ACHN (cell line): ENCODE measurements around the gene PDZD4.

Source experiments
- DNase-seq: peaks from one replicate; pipeline ENCODE4 v3.0.0-alpha.2; 2015
- in situ Hi-C: cut with HindIII; loops from 2 replicates; pipeline ENCODE4 v1.10.0; 2017; ENCODE audit warnings: low sequenced_read_pairs, low pct_ligation_motif_present, low pct_unique_long_range_greater_than_20kb

PDZD4 gene

GRCh38 chrX:153869473-153870287 is 39.3 kb upstream of the PDZD4 start:
- in situ Hi-C loops: no loop called here
- DNase-seq: no peak

DNA sequence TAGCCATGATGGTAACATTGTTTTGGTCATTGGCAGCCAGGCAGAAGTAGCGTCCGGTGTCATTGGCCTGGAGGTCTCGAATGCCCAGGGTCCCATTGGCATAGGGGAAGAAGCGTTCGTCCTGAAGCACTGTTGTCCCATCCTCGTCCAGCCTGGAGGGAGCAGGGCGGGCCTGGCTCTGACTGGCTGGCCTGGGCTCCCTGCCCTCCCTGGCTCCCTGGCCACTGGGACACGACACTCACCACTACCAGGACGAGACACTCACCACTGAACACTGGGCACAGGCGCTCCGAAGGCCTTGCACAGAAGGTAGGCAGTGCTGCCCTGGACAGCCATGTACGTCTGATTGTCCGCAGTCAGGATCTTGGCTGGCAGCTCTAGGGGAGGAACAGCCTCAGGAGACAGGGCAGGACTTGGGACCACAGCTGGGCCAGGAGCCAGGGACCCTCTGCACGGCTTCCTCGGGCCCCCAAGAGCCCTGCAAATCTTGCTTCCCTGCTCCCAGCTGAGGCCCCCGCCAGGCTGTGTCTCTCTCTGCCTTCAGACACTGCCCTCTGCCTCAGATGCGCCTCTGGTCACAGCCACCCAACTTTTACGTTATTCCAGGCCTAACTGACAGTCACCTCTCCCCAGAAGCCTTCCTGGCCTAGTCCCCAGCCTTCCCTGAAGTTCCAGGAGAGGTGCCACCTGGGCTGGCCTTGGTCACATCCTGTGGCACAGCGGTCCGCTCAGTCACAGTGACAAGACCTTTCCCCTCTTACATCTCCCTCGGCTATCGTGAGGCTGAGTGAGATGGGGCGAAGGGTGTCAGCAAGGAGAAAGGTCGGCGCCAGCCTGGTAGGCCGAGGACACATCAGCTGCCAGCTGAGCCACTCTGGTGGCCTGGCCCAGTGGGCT is 38.5 kb upstream of the PDZD4 start:
- in situ Hi-C loops: no loop called here
- no peak for DNase-seq

DNA sequence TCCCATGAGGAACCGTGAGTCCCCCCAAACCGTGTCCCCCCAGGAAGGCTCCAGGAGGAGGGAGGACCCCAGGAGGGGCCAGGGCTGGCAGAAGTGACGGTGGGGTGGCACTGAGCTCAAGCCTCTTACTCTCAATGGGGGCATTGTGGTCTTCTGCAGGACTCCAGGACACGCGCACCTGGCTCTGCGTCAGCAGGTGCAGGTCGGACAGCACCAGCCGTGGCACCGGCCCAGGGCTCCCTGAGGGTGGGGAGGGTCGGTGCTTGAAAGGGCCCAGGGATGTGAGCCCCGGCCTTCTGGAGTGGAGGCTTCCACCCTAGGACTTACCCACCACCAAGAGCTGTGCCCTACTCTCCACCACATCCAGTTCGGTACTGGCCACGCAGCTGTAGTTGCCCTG is 37.3 kb upstream of the PDZD4 start:
- DNase-seq: no peak
- in situ Hi-C loops: no loop called here

DNA sequence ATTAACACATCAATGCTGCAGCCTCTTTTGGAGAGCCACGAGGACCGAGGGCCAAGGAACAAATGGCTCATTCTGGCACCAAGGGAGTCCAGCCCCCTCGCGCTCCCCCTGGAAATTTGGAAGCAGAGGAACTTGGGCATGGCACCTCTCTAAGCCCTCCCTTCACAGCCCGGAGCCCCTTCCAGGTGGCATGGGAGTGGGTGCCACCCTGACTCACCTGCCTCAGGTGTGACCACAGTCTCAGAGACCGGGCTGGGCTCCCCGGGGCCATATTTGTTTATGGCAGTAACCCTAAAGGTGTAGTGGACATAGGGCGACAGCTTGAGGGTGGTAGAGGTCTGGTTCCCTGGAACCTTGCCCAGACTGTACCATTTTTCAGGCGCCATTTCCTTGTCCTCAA is 36.8 kb upstream of the PDZD4 start:
- DNase-seq: no peak
- in situ Hi-C loops: no loop called here

GRCh38 chrX:153866302-153867019 is 36.1 kb upstream of the PDZD4 start:
- no peak for DNase-seq
- in situ Hi-C loops: no loop called here

DNA sequence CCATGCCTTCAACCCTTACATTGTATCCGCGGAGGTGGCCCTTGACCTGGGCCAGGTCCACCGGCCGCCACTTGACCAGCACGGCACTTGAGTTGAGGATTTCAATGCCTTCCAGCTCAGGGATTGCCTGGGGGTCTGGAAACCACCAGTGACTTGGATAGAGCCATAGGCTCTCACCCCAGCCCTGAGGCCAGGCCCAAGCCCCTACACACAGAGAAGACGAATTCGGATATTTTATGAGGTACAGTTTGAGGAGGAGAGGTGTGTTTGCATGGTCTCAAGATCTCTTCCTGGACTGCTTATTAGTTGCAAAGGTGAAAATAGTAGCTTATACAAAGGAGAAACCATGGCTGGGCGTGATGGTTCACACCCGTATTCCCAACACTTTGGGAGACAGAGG is 35.3 kb upstream of the PDZD4 start:
- no peak for DNase-seq
- in situ Hi-C loops: no loop called here

- in situ Hi-C loops: no loop called here
- DNase-seq: no peak
Measured at GRCh38 chrX:153865321-153865580, 34.9 kb upstream of the PDZD4 start.

DNA sequence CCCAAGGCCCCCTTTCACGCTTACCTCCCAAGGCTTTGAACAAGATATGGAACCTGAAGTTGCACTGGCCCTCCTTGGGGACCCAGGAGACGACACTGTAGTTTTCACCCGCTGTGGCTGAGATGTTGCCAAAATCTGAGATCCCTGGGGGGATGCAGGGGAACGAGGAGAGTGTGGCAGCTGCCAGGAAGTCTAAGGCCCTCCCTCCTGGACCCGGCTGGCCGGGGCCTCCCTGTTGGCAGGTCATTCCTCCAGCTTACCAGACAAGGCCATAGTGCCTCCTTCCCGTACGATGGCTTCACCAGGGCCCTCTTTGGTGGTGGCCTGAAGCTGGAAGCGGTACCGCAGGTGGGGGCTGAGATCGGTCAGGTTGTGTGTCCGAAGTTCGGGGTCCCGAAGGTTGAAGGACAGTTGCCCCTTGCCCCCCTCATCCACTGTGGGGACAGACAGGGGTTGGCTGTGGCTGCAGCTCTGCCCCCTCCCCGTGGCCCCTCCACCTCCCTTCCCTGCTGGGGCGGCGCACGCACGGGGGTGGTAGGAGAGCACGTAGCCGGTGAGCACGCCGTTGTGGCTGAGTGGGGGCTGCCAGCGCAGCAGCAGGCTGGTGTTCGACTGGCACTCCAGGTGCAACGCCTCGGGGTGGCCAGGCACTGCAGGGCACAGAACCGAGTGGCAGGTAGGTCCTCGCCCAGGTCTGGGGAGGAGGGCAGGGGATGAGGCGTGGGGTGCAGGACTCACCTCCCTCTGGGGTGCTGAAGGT is 34.4 kb upstream of the PDZD4 start:
- in situ Hi-C loops: no loop called here

DNA sequence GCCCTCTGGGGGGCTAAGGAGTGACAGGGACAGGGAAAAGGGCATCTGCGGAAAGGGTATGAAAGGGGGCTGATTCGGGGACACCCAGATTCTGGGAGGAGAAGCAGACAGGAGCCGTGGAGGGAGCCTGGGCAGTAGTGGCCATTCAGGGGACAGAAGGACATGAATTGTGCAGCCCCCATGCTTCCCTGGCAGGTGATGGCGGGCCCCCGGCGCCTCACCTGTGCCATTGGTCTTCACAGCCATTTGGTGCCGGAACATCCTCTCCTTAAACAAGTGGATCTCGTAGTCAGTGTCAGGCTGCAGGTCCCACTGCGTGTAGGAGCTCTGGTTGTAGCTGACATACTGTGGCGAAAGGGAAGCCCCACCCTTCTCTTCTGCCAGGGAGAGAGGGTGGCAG is 33.8 kb upstream of the PDZD4 start:
- in situ Hi-C loops: no loop called here
- no peak for DNase-seq

More for the DNA sequence above, 34.4 kb upstream of the PDZD4 start:
- DNase-seq: no peak

DNA sequence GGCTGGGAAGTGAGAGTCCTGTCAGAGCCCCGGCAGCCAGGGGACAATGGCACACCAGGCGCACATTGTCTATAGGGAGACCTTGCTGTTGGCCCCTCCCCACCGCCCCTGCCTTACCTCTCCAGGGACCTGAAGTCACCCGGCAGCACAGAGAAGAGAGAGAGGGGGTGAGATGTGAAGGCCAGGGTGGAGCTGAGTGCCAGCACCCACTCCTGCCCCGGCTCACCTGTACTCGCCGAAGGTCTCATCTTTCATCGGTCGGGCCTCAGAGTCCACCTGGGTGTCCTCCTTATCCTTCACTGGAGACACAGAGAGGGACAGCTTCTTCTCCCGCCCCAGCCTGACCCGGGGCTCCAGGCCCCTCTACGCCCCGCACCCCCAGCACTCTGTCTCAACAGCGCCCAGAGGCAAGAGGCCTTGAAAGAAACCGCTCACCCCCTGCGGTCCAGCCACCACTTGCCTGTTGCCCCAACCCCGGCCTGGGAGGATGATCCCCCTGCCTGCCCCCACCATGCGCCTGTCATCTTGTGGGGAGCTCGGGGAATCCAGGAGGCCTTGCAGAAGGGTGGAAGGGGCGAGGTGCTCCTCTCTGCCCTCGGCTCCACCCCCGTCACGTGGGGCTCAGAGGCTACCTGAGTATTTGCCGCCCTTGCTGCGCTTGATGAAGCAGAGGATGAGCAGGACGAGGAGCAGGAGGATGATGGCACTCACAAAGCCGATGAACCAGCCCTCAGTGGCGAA is 33.1 kb upstream of the PDZD4 start:
- DNase-seq: no peak
- in situ Hi-C loops: no loop called here

GRCh38 chrX:153862369-153863250 is 32.3 kb upstream of the PDZD4 start:
- in situ Hi-C loops: no loop called here
- DNase-seq: no peak

GRCh38 chrX:153861733-153862310 is 31.5 kb upstream of the PDZD4 start:
- no peak for DNase-seq
- in situ Hi-C loops: no loop called here

- in situ Hi-C loops: no loop called here
- no peak for DNase-seq
Measured at GRCh38 chrX:153861151-153861550, 30.8 kb upstream of the PDZD4 start.

DNA sequence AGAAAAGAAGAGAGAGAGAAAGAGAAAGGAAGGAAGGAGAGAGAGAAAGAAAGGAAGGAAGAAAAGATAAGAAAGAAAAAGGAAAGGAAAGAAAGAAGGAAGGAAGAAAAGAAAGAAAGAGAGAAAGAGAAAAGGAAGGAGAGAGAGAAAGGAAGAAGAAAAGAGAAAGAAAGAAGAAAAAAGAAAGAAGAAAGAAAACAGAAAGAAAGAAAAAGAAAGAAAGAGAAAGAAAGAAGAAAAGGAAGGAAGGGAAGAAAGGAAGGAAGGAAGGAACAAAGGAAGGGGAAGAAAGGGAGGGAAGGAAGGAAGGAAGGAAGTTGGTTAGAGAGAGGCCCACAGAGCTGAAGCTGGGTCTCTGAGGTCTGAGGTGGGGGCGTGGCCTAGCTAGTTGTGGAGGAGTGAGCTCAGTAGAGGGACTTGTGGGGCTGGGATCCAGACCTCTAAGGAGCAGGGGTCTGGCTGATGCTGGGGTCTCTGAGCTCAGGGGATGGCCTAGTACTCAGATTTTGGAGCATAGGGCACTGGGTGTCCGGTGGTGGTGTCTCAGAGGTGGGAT is 27.1 kb upstream of the PDZD4 start:
- DNase-seq: no peak
- in situ Hi-C loops: no loop called here

DNA sequence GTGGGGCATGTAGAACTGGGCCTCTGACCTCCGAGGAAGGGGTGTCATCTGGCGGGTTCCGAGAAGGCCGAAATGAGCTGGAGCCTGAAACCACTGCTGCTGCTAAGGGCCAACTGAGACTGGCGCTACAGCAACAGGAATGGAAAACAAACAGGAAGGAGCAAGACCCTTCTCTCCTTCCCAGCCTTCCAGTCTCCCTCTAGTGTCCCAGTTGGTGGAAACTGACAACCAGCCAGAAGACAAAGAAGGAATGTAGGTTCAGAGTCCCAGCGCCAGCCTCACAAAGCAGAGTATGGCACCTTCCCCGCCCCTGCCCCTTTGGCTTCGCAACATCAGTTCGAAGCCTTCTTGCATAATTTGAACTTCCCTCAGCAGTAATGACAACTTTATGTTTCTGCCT is 24.4 kb upstream of the PDZD4 start:
- no peak for DNase-seq
- in situ Hi-C loops: no loop called here

DNA sequence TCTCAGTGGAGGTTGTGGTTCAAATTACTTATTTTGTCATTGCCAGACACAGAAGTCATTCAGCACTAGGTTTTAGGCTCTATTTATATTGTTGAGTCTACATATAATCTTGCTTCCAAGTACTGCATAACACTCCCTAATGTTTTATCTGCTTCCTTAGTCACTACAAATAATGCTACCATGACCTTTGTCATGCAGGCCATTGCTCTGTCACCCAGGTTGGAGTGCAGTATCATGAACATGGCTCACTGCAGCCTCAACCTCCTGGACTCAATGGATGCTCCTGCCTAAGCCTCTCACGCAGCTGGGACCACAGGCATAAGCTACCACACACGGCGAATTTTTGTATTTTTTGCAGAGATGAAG is 23.5 kb upstream of the PDZD4 start:
- in situ Hi-C loops: no loop called here
- DNase-seq: no peak
